GM19463 (cell line): ENCODE results near the gene MIPEP.
"Not testable (repeated sequence)": the region's sequence is repeated elsewhere in the genome, so short reads cannot be mapped to it uniquely, and the experiment has no call there.

Experiments
- ATAC-seq: cut with Tn5 transposase; IDR thresholded peaks from one replicate; pipeline ENCODE4 v1.9.1; 2021; ENCODE audit warnings: mild to moderate bottlenecking, moderate library complexity; ENCODE audit not compliant: unreplicated experiment

The MIPEP gene

GRCh38 chr13:23778002-23778652, 111.1 kb downstream of the MIPEP start:
- ATAC-seq: no peak

- peak; percentile 18 for ATAC-seq
Observed at GRCh38 chr13:23777575-23777870, 111.7 kb downstream of the MIPEP start.

- peak; percentile 95 for ATAC-seq
Observed at GRCh38 chr13:23776698-23777574, 112.3 kb downstream of the MIPEP start.

- no peak for ATAC-seq
Observed at GRCh38 chr13:23772717-23773116, 116.5 kb downstream of the MIPEP start.

- ATAC-seq: no peak
Observed at GRCh38 chr13:23771956-23772355, 117.2 kb downstream of the MIPEP start.

- ATAC-seq: peak; percentile 95
Observed at GRCh38 chr13:23771552-23771951, 117.6 kb downstream of the MIPEP start.

GRCh38 chr13:23770973-23771372, 118.2 kb downstream of the MIPEP start:
- no peak for ATAC-seq

GRCh38 chr13:23770428-23770827, 118.8 kb downstream of the MIPEP start:
- ATAC-seq: no peak

GRCh38 chr13:23769401-23769800, 119.8 kb downstream of the MIPEP start:
- ATAC-seq: no peak

- no peak for ATAC-seq
Observed at GRCh38 chr13:23767838-23768237, 121.4 kb downstream of the MIPEP start.

- no peak for ATAC-seq
Observed at GRCh38 chr13:23766939-23767338, 122.3 kb downstream of the MIPEP start.

GRCh38 chr13:23766283-23766682, 122.9 kb downstream of the MIPEP start:
- peak; percentile 57 for ATAC-seq

GRCh38 chr13:23765531-23765930, 123.7 kb downstream of the MIPEP start:
- no peak for ATAC-seq

- ATAC-seq: no peak
Observed at GRCh38 chr13:23763318-23763717, 125.9 kb downstream of the MIPEP start.

- not testable (repeated sequence) for ATAC-seq
Observed at GRCh38 chr13:23761760-23762159, 127.4 kb downstream of the MIPEP start.

GRCh38 chr13:23760000-23760399, 129.2 kb downstream of the MIPEP start:
- no peak for ATAC-seq

- no peak for ATAC-seq
Observed at GRCh38 chr13:23758798-23759527, 130.2 kb downstream of the MIPEP start.

- ATAC-seq: no peak
Observed at GRCh38 chr13:23754997-23755396, 134.2 kb downstream of the MIPEP start.

GRCh38 chr13:23754506-23754905, 134.7 kb downstream of the MIPEP start:
- no peak for ATAC-seq

- no peak for ATAC-seq
Observed at GRCh38 chr13:23753458-23753857, 135.7 kb downstream of the MIPEP start.

GRCh38 chr13:23752111-23753001, 136.8 kb downstream of the MIPEP start:
- ATAC-seq: peak; percentile 73
